Jurkat, Clone E6-1 (cell line): ENCODE measurements around the gene TMEM30B.
"Not testable (repeated sequence)": the region's sequence is repeated elsewhere in the genome, so short reads cannot be mapped to it uniquely, and the experiment has no call there.

ENCODE experiments used
- DNase-seq: peaks from one replicate; pipeline ENCODE4 v3.0.0-alpha.2; 2011; ENCODE audit warnings: low read depth, low spot score
- H3K4me3 ChIP-seq: 2 replicates; pipeline ENCODE4 v1.5.1; 2011; ENCODE audit warnings: mild to moderate bottlenecking, low read length, control low read depth, moderate library complexity

TMEM30B gene

GRCh38 chr14:61247935-61248334 lies 33.2 kb downstream of the TMEM30B start:
- H3K4me3 ChIP-seq, result no peak overlapping the region
- no peak for DNase-seq

GRCh38 chr14:61246721-61247120 lies 34.4 kb downstream of the TMEM30B start:
- H3K4me3 ChIP-seq, result no peak overlapping the region
- no peak for DNase-seq

- no peak for DNase-seq
Measured at GRCh38 chr14:61244009-61244408, 37.1 kb downstream of the TMEM30B start.

GRCh38 chr14:61240206-61240605 lies 40.9 kb downstream of the TMEM30B start:
- DNase-seq, result no peak
- H3K4me3 ChIP-seq, result no peak overlapping the region

More at GRCh38 chr14:61244009-61244408, 37.1 kb downstream of the TMEM30B start:
- no peak overlapping the region for H3K4me3 ChIP-seq

- DNase-seq, H3K4me3 ChIP-seq: not testable (repeated sequence)
Measured at GRCh38 chr14:61239285-61239684, 41.9 kb downstream of the TMEM30B start.

GRCh38 chr14:61238611-61239245 lies 42.4 kb downstream of the TMEM30B start:
- no peak for DNase-seq
- H3K4me3 ChIP-seq, result no peak overlapping the region

- DNase-seq, result no peak
- no peak overlapping the region for H3K4me3 ChIP-seq
Measured at GRCh38 chr14:61234215-61234916, 46.8 kb downstream of the TMEM30B start.

GRCh38 chr14:61233436-61233956 lies 47.6 kb downstream of the TMEM30B start:
- no peak for DNase-seq
- no peak overlapping the region for H3K4me3 ChIP-seq

- DNase-seq, result no peak
- H3K4me3 ChIP-seq, result no peak overlapping the region
Measured at GRCh38 chr14:61231810-61232209, 49.3 kb downstream of the TMEM30B start.

- H3K4me3 ChIP-seq, result no peak overlapping the region
- DNase-seq, result no peak
Measured at GRCh38 chr14:61229981-61230380, 51.2 kb downstream of the TMEM30B start.

GRCh38 chr14:61229475-61229888 lies 51.7 kb downstream of the TMEM30B start:
- H3K4me3 ChIP-seq, result no peak overlapping the region
- DNase-seq, result no peak

GRCh38 chr14:61227884-61228591 lies 53.1 kb downstream of the TMEM30B start:
- DNase-seq, result no peak
- H3K4me3 ChIP-seq, result no peak overlapping the region
